A673 (cell line): ENCODE measurements around the gene MAN2B2. TPM values are rescaled to one million over a fixed set of nuclear protein-coding genes. Genes with fewer than 3 reads are reported as not detected.

Source experiments
- BruUV-seq: library from RNA; stranded (reverse); fragments of 400-500 nt; replicated peaks from 2 replicates; lab custom pipeline; 2021; lab: Mats Ljungman, UMichigan
- CTCF ChIA-PET: fragments of 300-600 bp; sonication (Branson Sonifier 250); formaldehyde crosslinking; loops from one replicate; lab custom pipeline; 2022; ENCODE audit warnings: antibody characterized with exemption; lab: Charles Lee
- POLR2A ChIA-PET: fragments of 300-600 bp; sonication (Branson Sonifier 250); formaldehyde crosslinking; loops from one replicate; lab custom pipeline; 2022; ENCODE audit warnings: antibody characterized with exemption; ENCODE audit not compliant: low non-redundant PET; lab: Charles Lee
- DNase-seq: peaks from one replicate; pipeline ENCODE4 v3.0.0-alpha.2; 2015; ENCODE audit warnings: low spot score
- H3K27ac ChIP-seq: fragments of 200-600 bp; sonication (generic); 2 replicates; pipeline ENCODE4 v1.5.1; 2016; ENCODE audit warnings: mixed run types, low read depth, mild to moderate bottlenecking, mixed read lengths, antibody characterized with exemption, low read length; ENCODE audit not compliant: poor library complexity, severe bottlenecking
- H3K27me3 ChIP-seq: fragments of 200-600 bp; sonication (generic); replicated peaks from 2 replicates; pipeline ENCODE4 v1.6.1; 2017; ENCODE audit warnings: mixed run types, low read depth, mild to moderate bottlenecking, mixed read lengths, antibody characterized with exemption, low read length; ENCODE audit not compliant: insufficient read depth, poor library complexity
- H3K36me3 ChIP-seq: fragments of 200-600 bp; sonication (generic); 2 replicates; pipeline ENCODE4 v1.6.1; 2016; ENCODE audit warnings: mixed run types, mild to moderate bottlenecking, mixed read lengths, antibody characterized with exemption, low read length; ENCODE audit not compliant: insufficient read depth, poor library complexity, severe bottlenecking
- H3K4me1 ChIP-seq: fragments of 200-600 bp; sonication (generic); 2 replicates; pipeline ENCODE4 v1.6.1; 2017; ENCODE audit warnings: mixed run types, mild to moderate bottlenecking, mixed read lengths, antibody characterized with exemption, low read length; ENCODE audit not compliant: insufficient read depth, poor library complexity, severe bottlenecking
- H3K4me3 ChIP-seq: fragments of 200-600 bp; sonication (generic); 2 replicates; pipeline ENCODE4 v1.5.1; 2016; ENCODE audit warnings: low read depth, mixed run types, mild to moderate bottlenecking, mixed read lengths, low read length; ENCODE audit not compliant: poor library complexity, severe bottlenecking
- H3K9me3 ChIP-seq: fragments of 200-600 bp; sonication (generic); 2 replicates; pipeline ENCODE4 v1.6.1; 2016; ENCODE audit warnings: mixed run types, low read depth, mild to moderate bottlenecking, mixed read lengths, antibody characterized with exemption, low read length; ENCODE audit not compliant: poor library complexity, severe bottlenecking
- EZH2 ChIP-seq: fragments of 200-600 bp; sonication (generic); IDR thresholded peaks from 2 replicates; pipeline ENCODE4 v1.6.1; 2017; ENCODE audit warnings: borderline replicate concordance, low read depth, mild to moderate bottlenecking, mixed read lengths, antibody characterized with exemption, low read length; ENCODE audit not compliant: poor library complexity, severe bottlenecking
- intact Hi-C: fragments of 100-400 bp; cut with micrococcal nuclease; formaldehyde crosslinking; loops from one replicate; pipeline ENCODE4 v1.10.0; 2022; ENCODE audit not compliant: unreplicated experiment
- total RNA-seq: library from RNA; stranded (reverse); gene quantifications from 2 replicates; pipeline ENCODE4 v1.2.3, GENCODE V29; 2021
- TF ChIP-seq, protein P1 (sequence below): fragments of 300-800, 200-600 bp; sonication (generic); conservative IDR thresholded peaks from 2 replicates; pipeline ENCODE4 v1.5.1; 2017; ENCODE audit warnings: low read depth, mild to moderate bottlenecking, antibody characterized with exemption, low read length, moderate library complexity, mixed read lengths

Gene MAN2B2
- total RNA-seq, 1 experiment from 2014 or later, result 14.9 TPM

DNA sequence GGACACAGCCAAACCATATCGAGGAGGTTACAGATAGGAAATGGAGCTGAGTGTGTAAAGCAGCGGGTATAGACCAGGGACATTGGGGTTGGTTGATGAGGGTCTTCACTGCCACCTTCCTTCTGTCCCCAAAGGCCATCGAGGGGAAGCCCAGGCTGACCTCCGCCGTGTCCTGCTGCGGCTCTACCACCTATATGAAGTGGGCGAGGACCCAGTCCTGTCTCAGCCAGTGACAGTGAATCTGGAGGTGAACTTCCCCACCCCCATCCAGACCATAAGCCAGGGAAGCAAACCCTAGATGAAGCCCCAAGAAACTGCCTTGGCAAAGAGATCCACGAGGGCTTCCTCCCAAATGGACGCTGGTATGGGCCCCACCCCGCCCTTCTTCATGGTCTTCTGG lies 42.3 kb downstream of the MAN2B2 start:
- intact Hi-C loops, result no loop called here
- no peak overlapping the region for H3K4me3 ChIP-seq
- no peak overlapping the region for H3K27ac ChIP-seq
- ChIA-PET POLR2A (no interaction called here), CTCF (no interaction called here)
- TF ChIP-seq, protein P1, sequence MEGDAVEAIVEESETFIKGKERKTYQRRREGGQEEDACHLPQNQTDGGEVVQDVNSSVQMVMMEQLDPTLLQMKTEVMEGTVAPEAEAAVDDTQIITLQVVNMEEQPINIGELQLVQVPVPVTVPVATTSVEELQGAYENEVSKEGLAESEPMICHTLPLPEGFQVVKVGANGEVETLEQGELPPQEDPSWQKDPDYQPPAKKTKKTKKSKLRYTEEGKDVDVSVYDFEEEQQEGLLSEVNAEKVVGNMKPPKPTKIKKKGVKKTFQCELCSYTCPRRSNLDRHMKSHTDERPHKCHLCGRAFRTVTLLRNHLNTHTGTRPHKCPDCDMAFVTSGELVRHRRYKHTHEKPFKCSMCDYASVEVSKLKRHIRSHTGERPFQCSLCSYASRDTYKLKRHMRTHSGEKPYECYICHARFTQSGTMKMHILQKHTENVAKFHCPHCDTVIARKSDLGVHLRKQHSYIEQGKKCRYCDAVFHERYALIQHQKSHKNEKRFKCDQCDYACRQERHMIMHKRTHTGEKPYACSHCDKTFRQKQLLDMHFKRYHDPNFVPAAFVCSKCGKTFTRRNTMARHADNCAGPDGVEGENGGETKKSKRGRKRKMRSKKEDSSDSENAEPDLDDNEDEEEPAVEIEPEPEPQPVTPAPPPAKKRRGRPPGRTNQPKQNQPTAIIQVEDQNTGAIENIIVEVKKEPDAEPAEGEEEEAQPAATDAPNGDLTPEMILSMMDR, result no peak
- no peak for TF ChIP-seq EZH2
- no TSS peak for BruUV-seq
- H3K27me3 ChIP-seq, result no peaks in the 10 kb centered on the region
- no peak for DNase-seq
- no peaks in the 10 kb centered on the region for H3K36me3 ChIP-seq
- H3K9me3 ChIP-seq, result no peaks in the 10 kb centered on the region
- no peaks in the 10 kb centered on the region for H3K4me1 ChIP-seq

DNA sequence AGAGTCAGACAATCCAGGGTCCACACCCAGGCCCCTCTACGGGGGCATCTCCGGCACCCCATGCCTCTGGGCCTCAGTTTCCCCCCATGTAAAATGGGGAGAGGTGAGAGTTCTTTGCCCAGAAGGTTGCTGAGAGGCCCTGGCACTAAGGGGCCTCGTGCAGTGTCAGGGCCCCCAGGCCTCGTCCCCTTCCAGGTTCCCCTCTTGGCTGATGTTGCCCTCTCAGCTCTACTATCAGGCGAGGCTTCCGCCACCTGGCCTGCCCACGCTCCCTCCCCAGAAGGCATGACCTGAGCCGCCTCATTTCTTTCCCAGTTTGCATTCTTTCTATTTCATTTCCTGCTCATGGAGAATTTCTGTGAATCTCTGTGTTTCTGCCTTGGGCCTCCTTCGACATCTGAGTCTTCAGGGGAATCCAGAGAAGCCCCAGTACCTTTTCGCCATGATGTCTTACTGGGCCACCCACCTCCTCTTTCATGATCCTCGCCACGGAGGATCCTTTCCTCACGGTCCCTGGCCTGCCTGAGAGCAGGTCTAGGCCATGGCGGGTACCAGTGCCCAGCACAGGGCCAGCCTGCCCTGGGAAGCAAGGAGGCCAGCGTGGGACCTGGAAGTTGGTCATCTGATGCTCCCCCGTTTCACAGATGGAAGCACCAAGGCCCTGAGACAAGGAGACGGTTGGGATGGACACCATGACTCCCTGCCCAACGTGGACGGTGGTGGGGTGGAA lies 43.6 kb downstream of the MAN2B2 start:
- ChIA-PET CTCF (no interaction called here), POLR2A (no interaction called here)
- DNase-seq, result no peak
- no TSS peak for BruUV-seq
- no peaks in the 10 kb centered on the region for H3K9me3 ChIP-seq
- no peak overlapping the region for H3K4me3 ChIP-seq
- H3K4me1 ChIP-seq, result no peaks in the 10 kb centered on the region
- H3K27ac ChIP-seq, result no peak overlapping the region
- H3K36me3 ChIP-seq, result no peaks in the 10 kb centered on the region
- intact Hi-C loops, result no loop called here
- TF ChIP-seq EZH2, result no peak
- TF ChIP-seq, protein P1, result no peak
- H3K27me3 ChIP-seq, result no peaks in the 10 kb centered on the region

DNA sequence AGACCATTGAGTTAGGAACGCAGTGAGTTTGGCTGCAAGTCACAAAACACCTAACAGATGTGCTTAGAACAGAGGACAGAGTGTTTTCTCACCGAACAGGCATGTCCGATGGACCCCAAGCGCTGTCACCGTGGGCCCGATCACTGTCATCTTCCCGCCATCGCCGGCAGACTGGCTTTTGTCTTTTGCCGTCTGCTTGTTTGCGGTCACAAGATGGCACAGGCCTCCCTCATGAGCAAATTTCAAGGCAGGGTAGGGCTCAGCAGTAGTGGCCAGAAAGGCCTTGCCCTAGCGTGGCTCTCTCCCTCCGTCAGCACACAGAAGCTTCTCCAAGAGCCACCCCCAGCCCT lies 44.1 kb downstream of the MAN2B2 start:
- no peaks in the 10 kb centered on the region for H3K9me3 ChIP-seq
- TF ChIP-seq EZH2, result no peak
- TF ChIP-seq, protein P1, result no peak
- no peak for DNase-seq
- CTCF ChIA-PET, result no interaction called here
- no peak overlapping the region for H3K27ac ChIP-seq
- no peaks in the 10 kb centered on the region for H3K36me3 ChIP-seq
- intact Hi-C loops, result no loop called here
- H3K27me3 ChIP-seq, result no peaks in the 10 kb centered on the region
- POLR2A ChIA-PET, result no interaction called here
- no peaks in the 10 kb centered on the region for H3K4me1 ChIP-seq
- no TSS peak for BruUV-seq
- no peak overlapping the region for H3K4me3 ChIP-seq
